Measurements from ENCODE around the gene KIF26A. TPM values are rescaled to one million over a fixed set of nuclear protein-coding genes. Genes with fewer than 3 reads are reported as not detected.

Gene KIF26A
- total RNA-seq, 3 donors from 2014 or later: 1.4 to 4.6 (median 2.2) TPM

- Histone ChIP-seq H3K4me3 (no peak overlapping the region), H3K9me3 (no peaks in the 10 kb centered on the region), H3K36me3 (no peaks in the 10 kb centered on the region), H3K27me3 (peaks cover 0 to 40% of the 10 kb centered on the region in 2 donors), H3K27ac (no peak overlapping the region), H3K4me1 (peaks cover 0 to 1% of the 10 kb centered on the region in 2 donors)
- TF ChIP-seq CTCF (IDR thresholded peaks at IDR 0.05) (no peak), POLR2AphosphoS5 (IDR thresholded peaks at IDR 0.05) (no peak), POLR2A (IDR thresholded peaks at IDR 0.05) (no peak)
- DNase-seq (ENCODE audit: low spot score in 2 of 2): no peak
- intact Hi-C loops (cut with DNase I; ENCODE audit: low total_unique reads): loop anchor here (10.0 kb wide), 1 partner anchor 469 kb away; no protein-coding TSS in a partner anchor
Measured at GRCh38 chr14:104095426-104096310, 42.7 kb upstream of the KIF26A start.

GRCh38 chr14:104096318-104096717, 42.1 kb upstream of the KIF26A start:
- intact Hi-C loops (cut with DNase I; ENCODE audit: low total_unique reads): loop anchor here (10.0 kb wide), 1 partner anchor 468 kb away; no protein-coding TSS in a partner anchor
- TF ChIP-seq POLR2AphosphoS5 (IDR thresholded peaks at IDR 0.05): no peak
- no peak for TF ChIP-seq CTCF (IDR thresholded peaks at IDR 0.05)
- TF ChIP-seq POLR2A (IDR thresholded peaks at IDR 0.05): no peak
- H3K27me3 ChIP-seq: peaks cover 0 to 39% of the 10 kb centered on the region in 2 donors

GRCh38 chr14:104096751-104097700, 41.4 kb upstream of the KIF26A start:
- no peak for DNase-seq (ENCODE audit: low spot score in 2 of 2)
- no peak overlapping the region for H3K27ac ChIP-seq
- intact Hi-C loops (cut with DNase I; ENCODE audit: low total_unique reads): loop anchor here (10.0 kb wide), 1 partner anchor 468 kb away; no protein-coding TSS in a partner anchor
- H3K27me3 ChIP-seq: peaks cover 0 to 33% of the 10 kb centered on the region in 2 donors
- H3K4me3 ChIP-seq: no peak overlapping the region
- no peaks in the 10 kb centered on the region for H3K9me3 ChIP-seq
- peaks cover 0 to 6% of the 10 kb centered on the region in 2 donors for H3K4me1 ChIP-seq
- no peaks in the 10 kb centered on the region for H3K36me3 ChIP-seq
- no peak for TF ChIP-seq POLR2AphosphoS5 (IDR thresholded peaks at IDR 0.05)
- no peak for TF ChIP-seq POLR2A (IDR thresholded peaks at IDR 0.05)
- no peak for TF ChIP-seq CTCF (IDR thresholded peaks at IDR 0.05)

More at GRCh38 chr14:104096318-104096717, 42.1 kb upstream of the KIF26A start:
- Histone ChIP-seq H3K4me3 (no peak overlapping the region), H3K4me1 (peaks cover 0 to 6% of the 10 kb centered on the region in 2 donors), H3K36me3 (no peaks in the 10 kb centered on the region), H3K9me3 (no peaks in the 10 kb centered on the region), H3K27ac (no peak overlapping the region)
- DNase-seq (ENCODE audit: low spot score in 2 of 2): no peak

GRCh38 chr14:104098272-104099095, 39.9 kb upstream of the KIF26A start:
- peaks cover 0 to 22% of the 10 kb centered on the region in 2 donors for H3K27me3 ChIP-seq
- peaks cover 0 to 6% of the 10 kb centered on the region in 2 donors for H3K4me1 ChIP-seq
- H3K9me3 ChIP-seq: no peaks in the 10 kb centered on the region
- H3K36me3 ChIP-seq: no peaks in the 10 kb centered on the region
- no peak overlapping the region for H3K4me3 ChIP-seq
- no peak overlapping the region for H3K27ac ChIP-seq
- DNase-seq (ENCODE audit: low spot score in 2 of 2): no peak
- TF ChIP-seq POLR2AphosphoS5 (IDR thresholded peaks at IDR 0.05) (no peak), CTCF (IDR thresholded peaks at IDR 0.05) (no peak), POLR2A (IDR thresholded peaks at IDR 0.05) (no peak)
- intact Hi-C loops (cut with DNase I; ENCODE audit: low total_unique reads): loop anchor here (10.0 kb wide), 1 partner anchor 466 kb away; no protein-coding TSS in a partner anchor

All from breast epithelium (tissue), 4 donors.